Astrocyte (in vitro differentiated cells and primary cell): ENCODE measurements around the gene ZNF593. TPM values are rescaled to one million over a fixed set of nuclear protein-coding genes. Genes with fewer than 3 reads are reported as not detected.

Source experiments
- DNase-seq: peaks from one replicate; pipeline ENCODE4 v3.0.0-alpha.2; 2010; ENCODE audit warnings: low read depth
- FAIRE-seq: peaks from 2 replicates; lab custom pipeline; 2011; peaks lifted over from hg19 to GRCh38; lab: Jason Lieb, UNC
- H2AFZ ChIP-seq: 2 replicates; pipeline ENCODE4 v1.6.0; 2012; ENCODE audit warnings: low read depth, low read length, inconsistent platforms
- H3K27ac ChIP-seq: 2 replicates; pipeline ENCODE4 v1.5.1; 2011; ENCODE audit warnings: low read depth, low read length, inconsistent platforms
- H3K27me3 ChIP-seq: 2 replicates; pipeline ENCODE4 v1.6.0; 2011; ENCODE audit warnings: low read length, inconsistent platforms; ENCODE audit not compliant: insufficient read depth
- H3K36me3 ChIP-seq: 2 replicates; pipeline ENCODE4 v1.5.1; 2011; ENCODE audit warnings: low read length, inconsistent platforms; ENCODE audit not compliant: insufficient read depth
- H3K4me1 ChIP-seq: 2 replicates; pipeline ENCODE4 v1.5.1; 2011; ENCODE audit warnings: low read length, inconsistent platforms; ENCODE audit not compliant: insufficient read depth
- H3K4me2 ChIP-seq: 2 replicates; pipeline ENCODE4 v1.6.0; 2012; ENCODE audit warnings: low read length, inconsistent platforms
- H3K4me3 ChIP-seq: 2 replicates; pipeline ENCODE4 v1.5.1; 2011; ENCODE audit warnings: low read depth, mild to moderate bottlenecking, low read length, inconsistent platforms; ENCODE audit not compliant: insufficient read depth
- H3K79me2 ChIP-seq: 2 replicates; pipeline ENCODE4 v1.6.0; 2012; ENCODE audit warnings: mild to moderate bottlenecking, low read length, inconsistent platforms; ENCODE audit not compliant: insufficient read depth
- H3K9ac ChIP-seq: 2 replicates; pipeline ENCODE4 v1.6.0; 2012; ENCODE audit warnings: mild to moderate bottlenecking, low read length, inconsistent platforms
- H3K9me3 ChIP-seq: 2 replicates; pipeline ENCODE4 v1.5.1; 2012; ENCODE audit warnings: low read depth, mild to moderate bottlenecking, low read length, inconsistent platforms; ENCODE audit not compliant: insufficient read depth
- H4K20me1 ChIP-seq: 2 replicates; pipeline ENCODE4 v1.6.0; 2012; ENCODE audit warnings: low read length, inconsistent platforms; ENCODE audit not compliant: insufficient read depth
- H3K27ac Mint-ChIP-seq: one replicate; pipeline ENCODE4 v1.8.0; 2021; ENCODE audit warnings: mild to moderate bottlenecking, mixed read lengths; ENCODE audit not compliant: unreplicated experiment
- H3K27me3 Mint-ChIP-seq: one replicate; pipeline ENCODE4 v1.8.0; 2021; ENCODE audit warnings: low read depth, mixed read lengths; ENCODE audit not compliant: unreplicated experiment
- H3K36me3 Mint-ChIP-seq: one replicate; pipeline ENCODE4 v1.8.0; 2021; ENCODE audit warnings: low read depth, mixed read lengths; ENCODE audit not compliant: unreplicated experiment
- H3K4me1 Mint-ChIP-seq: one replicate; pipeline ENCODE4 v1.8.0; 2021; ENCODE audit warnings: low read depth, mixed read lengths; ENCODE audit not compliant: unreplicated experiment
- H3K4me3 Mint-ChIP-seq: one replicate; pipeline ENCODE4 v1.8.0; 2021; ENCODE audit warnings: mild to moderate bottlenecking, moderate library complexity, mixed read lengths; ENCODE audit not compliant: unreplicated experiment
- H3K9me3 Mint-ChIP-seq: one replicate; pipeline ENCODE4 v1.8.0; 2021; ENCODE audit warnings: mild to moderate bottlenecking, mixed read lengths; ENCODE audit not compliant: unreplicated experiment
- EZH2 ChIP-seq: IDR thresholded peaks from 2 replicates; pipeline ENCODE4 v1.6.1; 2012; ENCODE audit warnings: mild to moderate bottlenecking, low read length, inconsistent platforms; ENCODE audit not compliant: insufficient read depth
- total RNA-seq: library from RNA; stranded (reverse); gene quantifications from 2 replicates; pipeline ENCODE4 v1.2.1, GENCODE V29; 2021
- TF ChIP-seq, protein P1 (sequence below): IDR thresholded peaks from 2 replicates; pipeline ENCODE4 v1.5.1; 2011; ENCODE audit warnings: low read depth, mild to moderate bottlenecking, inconsistent platforms, low read length, moderate library complexity; ENCODE audit not compliant: insufficient read depth

ZNF593 gene
- total RNA-seq, 1 donor from 2014 or later = 34.4 TPM

DNA sequence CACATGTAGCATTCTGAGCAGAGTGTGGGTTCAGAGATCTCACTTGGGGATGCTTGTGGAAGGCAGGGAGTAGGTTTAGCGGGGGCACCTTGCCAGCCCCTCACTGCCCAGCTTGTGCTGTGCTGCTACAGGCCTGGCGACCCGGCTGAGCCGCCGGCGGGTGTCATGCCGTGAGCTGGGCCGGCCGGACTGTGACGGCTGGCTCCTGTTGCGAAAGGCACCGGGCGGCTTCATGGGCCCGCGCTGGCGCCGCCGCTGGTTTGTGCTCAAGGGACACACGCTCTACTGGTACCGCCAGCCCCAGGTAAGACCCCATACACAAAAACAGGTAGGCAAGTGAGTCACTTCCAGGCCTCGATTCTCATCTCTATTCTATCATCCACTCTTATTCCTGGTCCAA is 15.2 kb downstream of the ZNF593 start:
- H3K4me3 Mint-ChIP-seq = no peak overlapping the region
- FAIRE-seq = no peak

DNA sequence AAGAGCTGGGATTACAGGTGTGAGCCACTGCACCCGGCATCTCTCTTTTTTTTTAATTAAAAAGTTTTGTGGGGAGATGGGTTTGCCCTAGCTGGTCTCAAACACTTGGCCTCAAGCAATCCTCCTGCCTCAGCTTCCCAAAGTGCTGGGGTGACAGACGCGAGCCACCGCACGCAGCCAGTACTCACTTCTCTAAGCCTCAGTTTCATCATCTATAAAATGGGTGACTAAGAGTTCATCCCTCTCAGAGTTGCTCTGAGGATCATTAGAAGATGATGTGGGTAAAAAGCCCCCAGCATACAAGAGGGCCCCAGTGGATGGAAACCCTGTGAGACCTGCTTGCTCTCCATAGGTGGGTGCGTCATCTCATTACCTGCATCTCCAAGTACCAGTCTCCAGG is 18.2 kb downstream of the ZNF593 start:
- FAIRE-seq (no peak), DNase-seq (no peak)

More for the DNA sequence above, 15.2 kb downstream of the ZNF593 start:
- Mint-ChIP-seq H3K9me3 (no peaks in the 10 kb centered on the region), H3K4me1 (peaks cover 4% of the 10 kb centered on the region), H3K27ac (no peak overlapping the region), H3K27me3 (peaks cover 6% of the 10 kb centered on the region), H3K36me3 (peaks cover 8% of the 10 kb centered on the region)
- no peaks in the 10 kb centered on the region for H3K36me3 ChIP-seq
- no peak overlapping the region for H3K27ac ChIP-seq
- H4K20me1 ChIP-seq = no peaks in the 10 kb centered on the region
- no peaks in the 10 kb centered on the region for H3K4me1 ChIP-seq
- DNase-seq = no peak
- no peak overlapping the region for H2AFZ ChIP-seq
- no peaks in the 10 kb centered on the region for H3K9me3 ChIP-seq
- TF ChIP-seq, protein P1, sequence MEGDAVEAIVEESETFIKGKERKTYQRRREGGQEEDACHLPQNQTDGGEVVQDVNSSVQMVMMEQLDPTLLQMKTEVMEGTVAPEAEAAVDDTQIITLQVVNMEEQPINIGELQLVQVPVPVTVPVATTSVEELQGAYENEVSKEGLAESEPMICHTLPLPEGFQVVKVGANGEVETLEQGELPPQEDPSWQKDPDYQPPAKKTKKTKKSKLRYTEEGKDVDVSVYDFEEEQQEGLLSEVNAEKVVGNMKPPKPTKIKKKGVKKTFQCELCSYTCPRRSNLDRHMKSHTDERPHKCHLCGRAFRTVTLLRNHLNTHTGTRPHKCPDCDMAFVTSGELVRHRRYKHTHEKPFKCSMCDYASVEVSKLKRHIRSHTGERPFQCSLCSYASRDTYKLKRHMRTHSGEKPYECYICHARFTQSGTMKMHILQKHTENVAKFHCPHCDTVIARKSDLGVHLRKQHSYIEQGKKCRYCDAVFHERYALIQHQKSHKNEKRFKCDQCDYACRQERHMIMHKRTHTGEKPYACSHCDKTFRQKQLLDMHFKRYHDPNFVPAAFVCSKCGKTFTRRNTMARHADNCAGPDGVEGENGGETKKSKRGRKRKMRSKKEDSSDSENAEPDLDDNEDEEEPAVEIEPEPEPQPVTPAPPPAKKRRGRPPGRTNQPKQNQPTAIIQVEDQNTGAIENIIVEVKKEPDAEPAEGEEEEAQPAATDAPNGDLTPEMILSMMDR = no peak
- TF ChIP-seq EZH2 = no peak
- no peaks in the 10 kb centered on the region for H3K27me3 ChIP-seq
- no peak overlapping the region for H3K9ac ChIP-seq
- no peak overlapping the region for H3K4me2 ChIP-seq
- H3K79me2 ChIP-seq = no peaks in the 10 kb centered on the region
- H3K4me3 ChIP-seq = no peak overlapping the region

DNA sequence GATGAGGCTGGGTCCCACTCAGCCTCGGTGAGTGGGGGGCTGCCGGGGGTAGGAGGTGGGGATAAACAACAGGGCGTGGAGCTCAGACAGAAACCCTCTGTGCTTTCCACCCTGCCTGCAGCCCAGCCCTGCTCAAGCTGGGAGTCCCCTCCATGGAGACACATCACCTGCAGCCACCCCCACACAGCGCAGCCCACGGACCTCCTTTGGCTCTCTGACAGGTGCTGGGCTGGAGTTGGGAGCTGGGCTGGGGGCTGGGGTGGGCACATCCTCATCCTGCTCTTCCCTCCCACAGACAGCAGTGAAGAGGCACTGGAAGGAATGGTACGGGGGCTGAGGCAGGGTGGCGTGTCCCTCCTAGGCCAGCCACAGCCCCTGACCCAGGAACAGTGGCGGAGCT is 18.8 kb downstream of the ZNF593 start:
- Histone ChIP-seq H3K79me2 (no peaks in the 10 kb centered on the region), H4K20me1 (no peaks in the 10 kb centered on the region), H3K4me3 (no peak overlapping the region), H3K27ac (no peak overlapping the region), H3K4me1 (no peaks in the 10 kb centered on the region), H3K27me3 (peaks cover under 1% of the 10 kb centered on the region), H3K9ac (no peak overlapping the region), H3K9me3 (no peaks in the 10 kb centered on the region), H3K36me3 (no peaks in the 10 kb centered on the region), H2AFZ (no peak overlapping the region), H3K4me2 (no peak overlapping the region)
- TF ChIP-seq EZH2 = no peak
- TF ChIP-seq, protein P1 = no peak
- Mint-ChIP-seq H3K27me3 (peaks cover 13% of the 10 kb centered on the region), H3K27ac (no peak overlapping the region), H3K4me1 (no peaks in the 10 kb centered on the region), H3K9me3 (peaks cover 5% of the 10 kb centered on the region), H3K4me3 (no peak overlapping the region), H3K36me3 (peaks cover 5% of the 10 kb centered on the region)
- no peak for FAIRE-seq
- no peak for DNase-seq

More for the DNA sequence above, 18.2 kb downstream of the ZNF593 start:
- Histone ChIP-seq H3K9me3 (no peaks in the 10 kb centered on the region), H3K27ac (no peak overlapping the region), H3K27me3 (no peaks in the 10 kb centered on the region), H3K4me3 (no peak overlapping the region), H3K79me2 (no peaks in the 10 kb centered on the region), H4K20me1 (no peaks in the 10 kb centered on the region), H3K4me2 (no peak overlapping the region), H3K9ac (no peak overlapping the region), H3K4me1 (no peaks in the 10 kb centered on the region), H2AFZ (no peak overlapping the region), H3K36me3 (no peaks in the 10 kb centered on the region)
- Mint-ChIP-seq H3K27me3 (peaks cover 11% of the 10 kb centered on the region), H3K4me1 (no peaks in the 10 kb centered on the region), H3K36me3 (peaks cover 5% of the 10 kb centered on the region), H3K9me3 (peaks cover 5% of the 10 kb centered on the region), H3K4me3 (no peak overlapping the region), H3K27ac (no peak overlapping the region)
- no peak for TF ChIP-seq EZH2
- TF ChIP-seq, protein P1 = no peak
